Activated T-cell treated with anti-CD3 and anti-CD28 coated beads for 1 hour (primary cell): ENCODE data around the gene FHAD1.

Experiments
- DNase-seq: peaks from one replicate; pipeline ENCODE4 v3.0.0-alpha.2; 2020; ENCODE audit warnings: low read depth

FHAD1 gene

DNA sequence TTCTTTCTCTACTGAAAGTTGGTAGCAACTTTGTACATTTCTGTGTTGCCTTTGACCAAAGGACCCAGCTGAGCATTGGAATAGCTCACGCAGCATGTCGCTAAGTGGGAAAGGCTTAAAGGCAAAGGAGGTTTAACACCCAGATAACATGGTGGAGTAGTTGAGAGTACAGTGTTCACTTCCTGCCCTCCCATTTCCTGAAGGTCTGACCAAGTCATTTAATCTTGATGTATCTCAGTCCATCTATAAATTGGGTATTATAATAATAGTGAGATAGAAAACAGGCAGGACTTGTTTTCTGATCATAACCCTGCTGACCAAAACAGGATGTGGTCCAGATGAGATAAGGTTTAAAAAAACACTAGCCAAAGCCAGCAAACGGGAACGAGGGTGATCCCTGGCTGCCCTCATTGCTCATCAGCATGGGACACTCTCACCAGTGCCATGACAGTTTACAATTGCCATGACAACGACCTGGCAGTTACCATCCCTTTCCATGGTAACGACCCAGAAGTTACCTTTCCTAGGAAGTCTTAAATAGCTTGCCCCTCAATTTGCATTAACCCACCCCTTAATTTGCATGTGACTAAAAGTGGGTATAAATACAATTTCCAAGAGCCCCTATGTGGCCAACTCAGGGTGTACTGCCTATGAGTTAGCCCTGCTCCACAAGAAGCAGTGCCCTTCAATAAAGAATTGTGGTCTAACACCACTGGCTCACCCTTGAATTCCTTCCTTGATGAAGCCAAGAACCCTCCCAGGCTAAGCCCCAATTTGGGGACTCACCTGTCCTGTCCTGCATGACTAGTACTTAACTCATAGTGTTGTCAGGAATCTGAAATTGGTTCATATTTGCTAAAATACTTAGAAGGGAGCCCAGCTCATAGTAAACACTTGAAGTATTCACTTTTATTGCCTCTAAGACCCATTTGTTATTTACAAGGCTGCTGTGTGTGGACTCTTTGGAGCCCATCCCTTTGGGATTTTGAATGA, 28.4 kb upstream of the FHAD1 start:
- DNase-seq: no peak

DNA sequence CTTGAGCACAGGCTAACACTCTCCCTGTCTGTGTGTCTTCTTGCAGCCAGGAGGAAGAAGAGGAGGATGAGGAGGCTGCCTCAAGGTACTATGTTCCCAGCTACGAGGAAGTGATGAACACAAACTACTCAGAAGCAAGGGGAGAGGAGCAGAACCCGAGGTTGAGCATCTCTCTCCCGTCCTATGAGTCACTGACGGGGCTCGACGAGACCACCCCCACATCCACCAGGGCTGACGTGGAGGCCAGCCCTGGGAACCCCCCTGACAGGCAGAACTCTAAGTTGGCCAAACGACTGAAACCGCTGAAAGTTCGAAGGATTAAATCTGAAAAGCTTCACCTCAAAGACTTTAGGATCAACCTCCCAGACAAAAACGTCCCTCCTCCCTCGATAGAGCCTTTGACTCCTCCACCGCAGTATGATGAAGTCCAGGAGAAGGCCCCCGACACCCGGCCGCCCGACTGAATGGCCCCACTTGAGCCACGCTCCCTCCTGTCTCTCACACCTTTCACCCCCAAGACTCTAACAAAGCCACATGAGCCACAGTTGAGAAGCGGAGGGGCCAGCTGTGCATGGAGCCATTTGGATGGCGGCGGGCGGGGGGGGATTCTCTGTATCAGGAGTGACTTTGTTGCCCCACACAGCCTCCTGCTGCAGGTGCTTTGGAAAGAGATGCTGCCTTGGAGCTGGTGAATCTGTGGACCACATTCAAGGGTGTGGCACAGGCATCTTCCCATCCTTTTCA, 27.6 kb upstream of the FHAD1 start:
- DNase-seq: no peak

DNA sequence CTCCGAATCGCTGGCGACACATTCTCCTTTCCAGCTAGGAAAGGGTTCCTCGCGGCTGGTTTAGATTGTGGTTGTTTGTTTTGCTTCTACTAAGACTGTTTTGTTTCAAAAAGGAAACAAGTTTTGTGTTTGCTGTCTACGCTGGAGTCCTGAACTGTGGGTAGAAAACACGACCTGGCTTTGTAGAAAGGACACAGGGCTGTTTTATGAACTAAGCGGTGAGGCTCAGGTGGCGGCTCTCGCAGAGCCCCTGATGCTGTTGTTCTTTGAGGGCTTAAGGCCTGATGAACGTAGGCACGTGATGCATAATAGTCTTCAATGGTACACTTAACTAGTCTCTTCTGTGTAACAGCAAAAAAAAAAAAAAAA, 27.0 kb upstream of the FHAD1 start:
- no peak for DNase-seq

DNA sequence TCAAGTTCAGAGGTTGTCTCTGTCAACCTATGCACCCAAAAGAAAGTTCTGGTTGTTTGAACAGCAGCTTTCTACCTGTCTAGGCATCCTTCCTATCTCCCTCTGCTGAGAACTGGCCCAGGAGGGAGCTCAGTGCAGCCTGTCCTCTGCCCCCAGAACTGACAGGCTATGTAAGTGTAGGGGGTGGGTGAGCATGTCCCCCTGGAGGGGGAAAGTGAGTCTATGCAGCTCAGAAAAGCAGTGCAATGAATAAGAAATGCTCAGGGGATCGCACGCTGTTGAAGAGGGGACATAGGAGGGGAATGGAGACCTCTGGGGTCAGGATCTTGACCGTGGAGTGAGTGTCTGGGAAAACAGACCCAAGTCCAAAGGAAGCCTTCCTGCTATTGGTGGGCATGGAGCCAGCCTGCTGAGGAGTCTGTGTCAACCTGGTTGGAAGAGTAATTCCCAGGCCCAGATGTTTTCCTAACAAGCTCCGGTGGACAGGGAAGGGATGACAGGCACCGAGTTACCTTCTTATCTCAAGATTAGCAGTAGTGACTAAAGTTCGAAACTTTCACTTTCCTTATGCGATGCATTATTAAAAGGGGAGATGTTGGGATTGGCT, 26.1 kb upstream of the FHAD1 start:
- no peak for DNase-seq

DNA sequence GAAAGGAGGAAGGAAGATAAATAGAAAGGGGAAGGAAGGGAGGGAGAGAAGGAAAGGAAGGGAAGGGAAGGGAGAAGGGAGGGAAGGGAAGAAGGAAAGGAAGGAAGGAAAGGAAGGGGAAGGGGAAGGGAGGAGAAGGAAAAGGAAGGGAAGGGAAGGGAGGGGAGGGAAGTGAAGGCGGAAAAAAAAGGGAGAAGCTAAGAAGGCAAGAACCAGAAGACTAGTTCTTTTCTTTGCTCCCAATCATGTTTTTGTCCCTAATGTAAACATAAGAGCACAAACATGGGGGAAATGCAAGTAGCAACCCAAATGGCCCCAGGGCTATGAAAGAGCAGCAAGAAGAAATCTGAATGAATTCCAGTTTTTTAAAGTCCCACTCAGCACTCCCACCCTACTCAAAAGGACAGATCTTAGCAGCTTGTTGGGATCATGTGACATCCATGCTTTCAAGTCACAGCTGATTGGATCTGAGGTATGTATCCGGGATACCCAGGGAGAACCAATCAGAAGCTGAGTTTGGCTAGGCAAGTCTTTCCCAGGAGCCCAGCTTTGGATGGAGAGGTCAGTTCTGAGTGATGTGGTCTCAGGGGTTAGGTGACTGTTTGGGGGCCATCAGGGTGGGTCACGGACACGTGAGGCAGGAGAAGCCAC, 24.2 kb upstream of the FHAD1 start:
- no peak for DNase-seq

DNA sequence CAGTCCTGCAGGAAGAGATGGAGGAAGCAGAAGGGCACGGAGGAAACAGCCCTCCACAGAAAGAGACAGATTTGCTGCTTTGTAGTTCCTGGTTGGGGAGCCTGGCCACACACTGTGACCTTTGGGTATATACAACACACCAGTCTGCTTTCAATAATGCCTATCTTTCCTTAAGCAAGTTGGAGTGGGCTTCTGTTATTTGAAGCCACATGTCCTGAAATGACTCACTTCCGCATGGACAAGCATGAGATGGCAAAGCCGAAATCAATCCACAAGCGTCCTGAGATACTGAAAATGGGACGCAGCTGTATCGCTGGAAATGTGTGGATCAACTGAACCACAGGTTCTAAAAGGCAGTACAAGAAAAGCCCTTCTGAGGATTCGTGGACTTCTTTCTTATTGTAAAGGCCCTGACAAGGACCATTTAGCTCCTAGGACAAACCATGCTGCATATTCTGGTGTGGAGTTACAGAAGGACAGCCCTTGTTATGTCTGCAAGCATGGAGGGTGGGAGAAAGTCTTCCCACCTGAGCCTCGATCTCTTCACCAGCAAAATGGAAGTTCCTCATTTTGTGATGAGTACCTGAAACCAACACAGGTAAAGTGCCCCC, 22.7 kb upstream of the FHAD1 start:
- no peak for DNase-seq

DNA sequence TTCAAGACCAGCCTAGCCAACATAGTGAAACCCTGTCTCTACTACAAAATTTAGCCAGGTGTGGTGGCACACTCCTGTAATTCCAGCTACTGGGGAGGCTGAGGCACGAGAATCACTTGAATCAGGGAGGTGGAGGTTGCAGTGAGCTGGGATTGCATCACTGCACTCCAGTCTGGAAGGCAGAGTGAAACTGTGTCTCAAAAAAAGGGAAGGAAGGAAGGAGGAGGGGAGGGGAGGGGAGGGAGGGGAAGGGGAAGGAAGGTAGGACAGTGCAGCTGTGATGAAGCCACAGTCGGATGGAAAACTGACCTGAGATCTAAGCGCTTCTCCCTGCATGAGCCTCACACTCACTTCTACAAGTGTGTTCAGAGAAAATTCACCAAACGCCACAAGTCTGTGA, 22.0 kb upstream of the FHAD1 start:
- no peak for DNase-seq

DNA sequence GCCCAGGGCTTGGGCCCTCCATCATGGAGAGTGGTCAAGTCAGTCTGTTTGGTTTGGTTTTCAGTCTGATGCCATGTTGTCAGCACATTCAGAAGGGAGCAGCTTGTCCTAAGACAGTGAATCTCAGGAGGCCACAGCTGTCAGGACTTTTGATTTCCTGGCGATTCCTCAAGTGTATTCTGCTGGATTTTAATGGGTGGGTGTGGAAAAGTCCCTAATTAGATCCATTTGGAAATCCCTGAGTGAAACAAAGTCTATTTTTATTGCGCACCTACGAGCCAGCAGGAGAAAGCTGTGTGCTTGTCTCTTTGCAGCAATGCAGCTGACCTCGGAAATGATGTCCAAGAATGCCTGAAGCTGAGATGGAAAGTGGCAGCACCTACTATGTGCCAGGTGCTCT, 21.6 kb upstream of the FHAD1 start:
- no peak for DNase-seq

DNA sequence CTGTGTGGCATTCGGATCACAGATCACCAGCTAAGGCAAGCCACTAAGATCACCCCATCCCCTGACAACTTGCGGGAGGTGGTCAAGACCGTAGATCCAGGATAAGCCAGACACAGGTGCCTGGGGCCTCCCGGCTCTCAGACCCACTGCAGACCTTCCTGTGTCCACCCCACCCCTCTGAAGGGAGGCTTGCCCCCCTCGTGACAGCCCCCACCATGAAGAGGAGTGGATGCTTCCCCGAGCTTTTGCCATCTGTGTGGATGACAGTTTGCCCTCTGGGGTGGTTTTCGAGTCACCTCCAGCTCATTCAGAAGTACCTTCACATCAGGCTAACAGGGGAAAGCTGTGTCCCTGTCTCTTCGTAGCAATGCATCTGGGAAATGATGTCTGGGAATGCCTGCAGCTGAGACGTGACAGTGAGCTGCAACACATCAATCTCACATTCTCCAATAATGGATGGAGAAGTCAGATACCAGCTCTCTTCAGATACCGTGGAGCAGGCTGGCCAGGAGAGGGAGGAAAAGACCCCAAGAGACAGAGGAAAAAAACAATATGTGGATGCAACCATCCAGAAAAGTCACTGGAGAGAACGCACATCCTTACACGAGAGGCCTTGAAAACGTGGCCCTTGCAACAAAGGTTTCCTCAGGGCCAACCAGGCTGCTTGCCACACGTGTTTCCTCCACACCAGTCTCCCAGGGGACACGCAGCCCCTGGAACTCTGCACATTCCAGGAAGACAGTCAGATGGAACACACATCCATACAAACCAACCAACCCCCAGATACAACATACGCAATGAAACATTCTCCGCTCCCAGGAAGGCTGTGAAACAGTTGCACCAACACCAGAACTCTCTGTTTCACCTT, 20.4 kb upstream of the FHAD1 start:
- DNase-seq: no peak

DNA sequence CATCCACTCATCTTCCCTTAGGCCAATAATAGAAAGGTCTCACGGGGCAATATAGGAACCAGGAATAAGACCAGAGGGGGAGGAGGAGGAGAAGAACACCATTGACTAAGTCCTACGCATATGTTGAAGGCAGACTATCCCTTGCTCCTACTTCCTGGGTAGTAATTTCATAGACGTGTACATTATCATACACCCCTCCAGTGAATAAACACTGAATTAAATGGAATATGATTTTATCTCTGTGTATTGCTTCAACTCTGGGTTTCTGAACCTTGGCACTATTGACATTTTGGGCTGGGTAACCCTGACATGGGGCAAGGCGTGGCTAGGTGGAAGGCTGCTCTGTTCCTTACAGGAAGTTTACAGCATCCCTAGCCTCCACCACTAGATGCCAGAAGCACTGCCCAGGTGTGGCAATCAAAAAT, 17.3 kb upstream of the FHAD1 start:
- no peak for DNase-seq

DNA sequence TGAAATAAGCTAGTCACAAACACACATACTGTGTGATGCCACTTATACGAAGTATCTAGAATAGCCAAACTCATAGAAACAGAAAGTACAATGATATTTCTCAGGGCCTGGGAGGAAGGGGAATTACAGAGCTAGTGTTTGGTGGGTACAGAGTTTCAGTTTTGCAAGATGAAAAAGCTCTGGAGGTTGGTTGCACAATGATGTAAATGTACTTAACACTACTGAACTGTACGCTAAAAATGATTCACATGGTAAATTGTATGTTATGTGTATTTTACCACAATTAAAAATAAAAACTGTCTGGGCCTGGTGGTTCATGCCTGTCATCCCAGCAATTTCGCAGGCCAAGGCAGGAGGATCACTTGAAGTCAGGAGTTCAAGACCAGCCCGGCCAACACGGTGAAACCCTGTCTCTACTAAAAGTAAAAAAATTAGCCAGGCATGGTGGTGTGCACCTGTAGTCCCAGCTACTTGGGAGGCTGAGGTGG, 15.3 kb upstream of the FHAD1 start:
- no peak for DNase-seq

DNA sequence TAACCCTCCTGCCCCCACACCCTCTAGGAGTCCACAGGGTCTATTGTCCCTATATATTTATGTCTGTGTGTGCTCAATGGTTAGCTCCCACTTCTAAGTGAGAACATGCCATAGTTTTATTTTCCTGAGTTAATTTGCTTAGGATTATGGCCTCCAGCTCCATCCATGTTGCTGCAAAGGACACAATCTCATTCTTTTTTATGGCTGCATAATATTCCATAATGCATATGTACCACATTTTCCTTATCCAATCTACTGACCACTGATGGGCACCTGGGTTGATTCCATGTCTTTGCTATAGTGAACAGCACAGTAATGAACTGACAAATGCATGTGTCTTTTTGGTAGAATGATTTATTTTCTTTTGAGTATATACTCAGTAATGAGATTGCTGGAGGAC, 13.3 kb upstream of the FHAD1 start:
- no peak for DNase-seq

DNA sequence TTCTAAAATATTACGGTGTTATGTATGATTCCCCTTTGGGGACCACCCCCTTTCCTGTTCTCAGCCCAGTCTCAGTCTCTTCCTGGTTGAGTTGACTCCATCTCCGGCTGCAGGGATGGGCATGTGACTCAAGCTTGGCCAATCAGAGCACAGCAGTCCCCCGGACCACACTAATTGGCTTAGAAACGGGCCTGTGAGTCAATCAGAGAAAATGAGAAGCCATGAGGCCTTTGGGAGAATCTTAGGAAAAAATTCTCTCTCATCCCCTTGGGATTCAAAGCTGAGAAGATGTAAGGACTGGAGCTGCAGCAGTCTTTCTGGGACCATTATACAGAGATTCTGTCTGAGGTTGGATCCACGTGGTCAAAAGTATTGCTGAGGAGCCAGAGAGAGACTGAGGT, 10.7 kb upstream of the FHAD1 start:
- DNase-seq: no peak

DNA sequence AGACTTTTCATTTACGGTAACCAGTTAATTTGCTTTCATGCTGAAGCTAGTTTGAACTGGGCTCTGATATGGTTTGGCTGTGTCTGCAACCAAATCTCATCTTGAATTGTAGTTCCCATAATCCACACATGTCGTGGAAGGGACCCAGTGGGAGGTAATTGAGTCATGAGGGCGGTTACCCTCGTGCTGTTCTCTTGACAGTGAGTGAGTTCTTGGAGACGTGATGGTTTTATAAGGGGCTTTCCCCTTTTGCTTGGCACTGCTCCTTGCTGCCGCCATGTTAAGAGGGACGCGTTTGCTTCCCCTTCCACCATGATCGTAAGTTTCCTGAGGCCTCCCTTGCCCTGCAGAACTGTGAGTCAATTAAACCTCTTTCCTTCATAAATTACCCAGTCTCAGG, 10.3 kb upstream of the FHAD1 start:
- DNase-seq: no peak

DNA sequence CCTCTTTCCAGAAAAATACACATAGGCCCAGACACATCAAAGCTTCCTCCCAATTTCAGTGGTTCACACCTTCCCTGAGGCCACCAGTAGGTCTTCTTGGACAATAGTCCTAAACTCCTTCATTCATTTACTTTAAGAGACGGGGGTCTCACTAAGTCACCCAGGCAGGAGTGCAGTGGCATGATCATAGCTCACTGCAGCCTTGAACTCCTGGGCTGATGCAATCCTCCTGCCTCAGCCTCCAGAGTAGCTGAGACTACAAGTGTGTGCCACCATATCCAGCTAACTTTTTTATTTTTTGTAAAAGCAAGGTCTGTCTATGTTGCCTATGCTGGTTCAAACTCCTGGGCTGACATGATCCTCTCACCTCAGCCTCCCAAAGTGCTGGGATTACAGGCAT, 8.2 kb upstream of the FHAD1 start:
- DNase-seq: no peak

DNA sequence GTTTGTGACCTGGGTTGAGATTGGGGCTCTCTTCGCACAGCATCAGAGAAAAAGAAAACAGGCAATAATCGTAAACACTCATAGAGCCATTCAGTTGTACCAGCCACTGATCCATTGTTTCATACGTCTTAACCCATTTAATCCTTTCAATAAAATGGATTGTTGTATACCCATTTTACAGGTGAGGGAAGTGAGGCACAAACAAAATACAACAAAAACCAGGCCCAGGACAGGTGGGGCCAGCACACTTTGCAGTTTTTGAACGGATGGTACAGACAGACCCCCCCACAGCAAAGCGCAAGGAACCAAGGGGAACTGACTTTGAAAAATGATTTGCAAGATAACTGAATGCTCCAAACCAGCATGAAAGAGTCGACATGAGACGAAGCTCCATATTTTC, 4.3 kb upstream of the FHAD1 start:
- no peak for DNase-seq

DNA sequence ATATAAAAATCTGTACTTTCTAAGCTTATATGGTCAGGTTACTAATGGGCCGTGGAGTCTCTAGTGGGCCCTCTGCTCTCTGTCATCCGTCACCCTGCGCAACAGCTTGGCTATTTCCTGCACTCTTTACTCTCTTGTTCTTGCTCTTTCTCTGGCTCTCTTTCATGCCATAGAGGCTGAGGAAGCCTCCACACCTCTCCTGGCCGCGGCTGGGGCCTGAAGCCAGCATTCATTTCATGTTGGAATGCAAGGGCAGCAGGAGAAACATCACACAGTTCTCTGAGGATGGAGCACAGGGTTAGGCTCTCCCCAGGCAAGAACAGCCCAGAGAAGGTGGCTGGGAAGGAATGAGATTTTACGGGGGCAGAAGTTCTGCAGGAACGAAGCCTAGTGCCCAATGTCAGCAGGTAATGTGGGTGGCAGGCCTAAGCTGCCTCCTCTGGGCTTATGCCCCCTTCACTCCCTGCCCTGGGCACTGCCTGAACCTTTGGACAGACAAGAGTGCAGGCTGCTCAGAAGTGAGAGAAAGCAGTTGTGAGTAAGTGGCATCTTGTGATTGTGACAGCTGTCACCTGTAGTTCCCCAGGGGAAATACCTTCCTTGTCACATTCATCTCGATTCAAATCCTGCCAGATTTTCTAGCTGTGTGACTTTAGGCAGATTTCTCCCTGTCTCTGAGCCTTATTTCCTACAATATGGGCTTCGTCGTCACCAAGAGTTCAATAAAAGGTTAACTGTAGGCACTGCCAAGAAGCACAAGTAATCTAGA, 3.6 kb upstream of the FHAD1 start:
- DNase-seq: no peak

DNA sequence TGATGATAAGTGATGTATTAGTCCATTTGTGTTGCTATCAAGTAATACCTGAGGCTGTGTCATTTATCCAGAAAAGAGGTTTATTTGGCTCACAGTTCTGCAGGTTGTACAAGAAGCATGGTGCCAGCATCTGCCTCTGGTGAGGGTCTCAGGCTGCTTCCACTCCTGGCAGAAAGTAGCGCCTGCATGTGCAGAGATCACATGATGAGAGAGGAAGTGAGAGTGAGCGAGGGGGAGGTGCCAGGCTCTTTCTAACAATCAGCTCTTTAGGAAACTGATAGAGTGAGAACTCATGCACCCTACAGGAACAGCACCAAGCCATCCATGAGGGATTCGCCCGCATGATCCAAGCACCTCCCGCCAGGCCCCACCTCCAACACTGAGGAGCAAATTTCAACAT, 2.2 kb upstream of the FHAD1 start:
- no peak for DNase-seq

DNA sequence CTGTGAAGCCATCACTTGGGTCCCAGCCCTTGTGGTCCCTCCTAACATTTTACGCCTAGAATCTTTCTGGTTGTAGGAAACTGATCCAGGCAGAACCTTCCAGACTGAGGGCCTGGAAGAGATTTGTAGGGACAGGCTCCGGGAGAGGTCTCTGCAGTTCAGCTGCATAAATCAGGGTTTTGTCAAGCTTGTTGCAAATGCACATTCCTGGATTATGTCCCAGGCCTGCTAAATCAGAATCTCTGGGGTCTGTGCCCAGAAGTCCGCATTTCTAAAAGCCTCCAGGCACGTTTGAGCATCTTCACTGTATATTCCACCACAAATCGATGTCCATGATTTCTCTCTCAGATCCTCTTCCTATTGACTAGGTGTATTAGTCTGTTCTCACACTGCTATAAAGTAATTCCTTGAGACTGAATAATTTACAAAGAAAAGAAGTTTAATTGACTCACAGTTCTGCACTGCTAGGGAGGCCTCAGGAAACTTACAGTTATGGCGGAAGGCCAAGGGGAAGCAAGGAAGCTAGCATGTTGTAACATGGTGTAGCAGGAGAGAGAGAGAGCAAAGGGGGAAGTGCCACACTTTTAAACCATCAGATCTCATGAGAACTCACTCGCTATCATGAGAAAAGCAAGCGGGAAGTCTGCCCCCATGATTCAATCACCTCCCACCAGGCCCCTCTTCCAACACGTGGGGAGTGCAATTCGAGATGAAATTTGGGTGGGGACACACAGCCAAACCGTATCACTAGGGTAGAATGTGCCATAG, 1.2 kb upstream of the FHAD1 start:
- no peak for DNase-seq
